HG02885 (cell line): ENCODE results near the gene POLRMT.
"Not testable (repeated sequence)": the region's sequence is repeated elsewhere in the genome, so short reads cannot be mapped to it uniquely, and the experiment has no call there.

Experiments used
- ATAC-seq: cut with Tn5 transposase; IDR thresholded peaks from one replicate; pipeline ENCODE4 v1.9.1; 2021; ENCODE audit warnings: mild to moderate bottlenecking; ENCODE audit not compliant: unreplicated experiment, poor library complexity

Gene POLRMT

DNA sequence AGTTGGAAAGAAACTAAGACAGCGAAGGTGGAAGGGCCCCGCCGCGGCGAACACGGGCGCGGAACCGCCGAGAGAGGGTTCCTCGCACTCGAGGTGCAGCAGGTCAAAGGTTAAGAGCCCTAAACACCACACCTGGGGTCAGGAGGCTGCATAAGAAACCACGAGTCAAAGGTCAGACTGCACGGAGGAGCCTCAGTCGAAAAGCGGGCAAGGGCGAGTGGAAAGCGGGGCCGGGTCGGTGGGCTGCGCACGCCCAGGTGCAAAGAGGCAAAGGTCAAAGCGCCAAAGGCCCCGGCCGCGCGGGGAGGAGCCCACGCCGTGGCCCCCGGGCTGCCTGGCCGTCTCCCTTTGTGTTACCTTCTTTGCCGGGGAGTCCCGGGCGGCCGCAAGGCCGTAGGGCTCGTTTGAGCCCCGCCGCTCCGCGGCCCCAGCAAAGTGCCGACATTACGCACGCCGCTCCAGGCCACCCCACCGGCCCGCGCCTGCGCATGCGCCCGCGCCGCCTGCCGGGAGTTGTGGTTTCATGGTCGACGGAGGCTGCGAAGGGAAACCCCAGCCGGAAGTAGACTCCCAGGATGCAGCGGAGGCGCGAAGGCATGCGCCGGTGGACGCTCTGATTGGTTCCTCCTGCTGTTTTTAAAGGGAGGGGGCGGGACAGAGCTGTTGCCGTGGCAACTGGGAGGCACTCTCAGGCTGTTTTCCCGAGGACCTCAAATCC lies at the start of gene POLRMT:
Gene POLRMT, minus strand, starts transcription at position 470 of the 718 bp plus-strand sequence. Its CDS starts 25 bp downstream, at position 445.
- ATAC-seq, result peak; percentile 92

DNA sequence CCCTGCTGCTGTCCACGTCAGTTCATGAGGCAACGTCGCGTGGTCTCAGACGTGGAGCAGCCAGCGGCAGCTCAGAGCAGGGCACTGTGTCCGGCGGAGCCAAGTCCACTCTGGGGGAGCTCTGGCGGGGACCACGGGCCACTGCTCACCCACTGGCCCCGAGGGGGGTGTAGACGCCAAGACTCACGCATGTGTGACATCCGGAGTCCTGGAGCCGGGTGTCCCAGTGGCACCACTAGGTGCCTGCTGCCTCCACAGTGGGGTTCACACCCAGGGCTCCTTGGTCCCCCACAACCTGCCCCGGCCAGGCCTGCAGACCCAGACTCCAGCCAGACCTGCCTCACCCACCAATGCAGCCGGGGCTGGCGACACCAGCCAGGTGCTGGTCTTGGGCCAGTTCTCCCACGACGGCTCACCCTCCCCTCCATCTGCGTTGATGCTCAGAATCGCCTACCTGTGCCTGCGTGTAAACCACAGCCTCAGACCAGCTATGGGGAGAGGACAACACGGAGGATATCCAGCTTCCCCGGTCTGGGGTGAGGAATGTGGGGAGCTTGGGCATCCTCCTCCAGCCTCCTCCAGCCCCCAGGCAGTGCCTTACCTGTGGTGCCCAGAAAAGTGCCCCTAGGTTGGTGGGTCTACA lies 49.5 kb upstream of the POLRMT start:
- no peak for ATAC-seq

DNA sequence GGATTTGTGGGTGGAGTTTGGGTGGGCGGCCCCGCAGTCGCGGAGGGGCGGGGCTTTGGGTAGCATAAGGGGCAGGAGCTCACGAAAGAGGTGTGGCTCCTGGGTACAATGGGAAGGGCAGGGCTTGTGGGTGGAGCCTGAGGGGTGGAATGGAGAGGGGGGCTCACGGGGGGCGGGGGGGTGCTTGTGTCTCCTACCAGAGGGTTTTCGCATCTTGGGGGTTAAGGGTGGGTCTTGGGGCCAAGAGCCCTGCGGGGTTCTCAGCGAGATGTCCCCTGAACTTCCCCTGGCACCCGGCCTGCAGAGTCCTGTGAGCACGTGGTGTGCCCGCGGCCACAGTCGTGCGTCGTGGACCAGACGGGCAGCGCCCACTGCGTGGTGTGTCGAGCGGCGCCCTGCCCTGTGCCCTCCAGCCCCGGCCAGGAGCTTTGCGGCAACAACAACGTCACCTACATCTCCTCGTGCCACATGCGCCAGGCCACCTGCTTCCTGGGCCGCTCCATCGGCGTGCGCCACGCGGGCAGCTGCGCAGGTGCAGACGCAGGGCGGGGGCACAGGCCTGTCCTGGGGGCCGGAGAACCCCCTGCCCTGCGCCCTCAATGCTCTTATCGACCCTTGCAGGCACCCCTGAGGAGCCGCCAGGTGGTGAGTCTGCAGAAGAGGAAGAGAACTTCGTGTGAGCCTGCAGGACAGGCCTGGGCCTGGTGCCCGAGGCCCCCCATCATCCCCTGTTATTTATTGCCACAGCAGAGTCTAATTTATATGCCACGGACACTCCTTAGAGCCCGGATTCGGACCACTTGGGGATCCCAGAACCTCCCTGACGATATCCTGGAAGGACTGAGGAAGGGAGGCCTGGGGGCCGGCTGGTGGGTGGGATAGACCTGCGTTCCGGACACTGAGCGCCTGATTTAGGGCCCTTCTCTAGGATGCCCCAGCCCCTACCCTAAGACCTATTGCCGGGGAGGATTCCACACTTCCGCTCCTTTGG lies 48.0 kb upstream of the POLRMT start:
- no peak for ATAC-seq

DNA sequence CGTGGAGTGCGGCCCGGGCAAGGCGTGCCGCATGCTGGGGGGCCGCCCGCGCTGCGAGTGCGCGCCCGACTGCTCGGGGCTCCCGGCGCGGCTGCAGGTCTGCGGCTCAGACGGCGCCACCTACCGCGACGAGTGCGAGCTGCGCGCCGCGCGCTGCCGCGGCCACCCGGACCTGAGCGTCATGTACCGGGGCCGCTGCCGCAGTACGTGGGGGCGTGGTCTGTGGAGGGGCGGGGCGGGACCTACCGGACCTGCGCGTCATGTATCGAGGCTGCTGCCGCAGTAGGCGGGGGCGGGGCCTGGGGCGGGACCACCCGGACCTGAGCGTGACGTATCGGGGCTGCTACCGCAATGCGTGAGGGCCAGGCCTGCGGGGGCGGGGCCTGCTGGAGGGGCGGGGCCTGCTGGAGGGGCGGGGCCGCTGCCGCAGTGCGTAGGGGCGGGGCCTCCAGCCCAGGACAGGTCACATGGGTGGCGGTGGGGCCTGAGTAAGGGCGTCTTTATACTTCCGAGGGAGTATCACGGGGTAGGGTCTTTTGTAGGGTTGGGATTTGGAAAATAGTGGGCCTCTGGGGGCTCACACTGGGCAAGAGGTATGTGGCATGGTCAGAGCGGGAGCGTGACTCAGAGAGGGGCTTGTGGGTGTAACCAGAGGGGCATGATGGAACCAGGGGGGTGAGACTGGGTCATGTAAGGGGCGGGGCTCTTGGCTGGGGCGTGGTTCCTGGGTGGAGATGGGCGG lies 47.1 kb upstream of the POLRMT start:
- peak; percentile 76 for ATAC-seq

DNA sequence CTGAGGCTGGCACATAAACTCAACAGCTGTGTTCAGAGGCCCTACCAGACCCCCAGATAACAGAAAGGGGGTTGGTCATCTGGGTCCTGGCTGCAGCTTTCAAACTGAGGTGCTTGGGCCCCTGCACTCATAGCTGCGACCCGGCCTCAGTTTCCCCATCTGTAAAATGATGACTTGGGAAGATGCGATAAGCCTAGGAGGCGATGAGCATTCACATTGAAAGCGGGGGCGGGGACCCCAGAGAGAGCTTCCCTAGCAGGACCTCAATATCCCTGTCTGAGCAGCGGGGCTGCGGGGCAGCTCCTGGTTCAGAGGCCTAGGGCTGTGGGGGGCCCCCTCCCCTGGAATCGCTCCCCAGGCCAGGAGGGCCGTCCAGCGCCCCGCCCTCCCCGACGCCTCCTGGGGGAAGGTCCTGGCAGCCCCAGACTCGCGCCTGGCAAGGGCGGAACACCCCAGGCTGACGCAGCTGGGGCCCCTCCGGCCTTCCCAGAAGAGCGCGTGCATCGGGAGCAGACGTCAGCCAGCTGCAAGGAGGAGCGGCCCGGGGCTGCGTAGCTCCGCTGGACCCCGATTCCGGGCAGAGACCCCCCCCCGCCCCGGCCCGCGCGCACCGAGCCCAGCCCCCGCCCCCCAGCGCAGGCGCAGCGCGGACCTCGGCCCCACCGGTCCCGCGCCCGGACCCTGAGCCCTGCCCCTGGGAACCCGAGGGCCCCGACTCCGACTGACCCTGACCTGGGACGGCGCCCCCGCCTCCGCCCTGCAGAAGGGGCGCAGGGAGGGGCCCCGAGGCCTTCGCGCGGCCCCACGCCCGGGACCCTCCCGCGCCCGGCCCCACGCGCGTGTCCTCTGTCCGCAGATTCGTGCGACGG lies 46.3 kb upstream of the POLRMT start:
- peak; percentile 10 for ATAC-seq

DNA sequence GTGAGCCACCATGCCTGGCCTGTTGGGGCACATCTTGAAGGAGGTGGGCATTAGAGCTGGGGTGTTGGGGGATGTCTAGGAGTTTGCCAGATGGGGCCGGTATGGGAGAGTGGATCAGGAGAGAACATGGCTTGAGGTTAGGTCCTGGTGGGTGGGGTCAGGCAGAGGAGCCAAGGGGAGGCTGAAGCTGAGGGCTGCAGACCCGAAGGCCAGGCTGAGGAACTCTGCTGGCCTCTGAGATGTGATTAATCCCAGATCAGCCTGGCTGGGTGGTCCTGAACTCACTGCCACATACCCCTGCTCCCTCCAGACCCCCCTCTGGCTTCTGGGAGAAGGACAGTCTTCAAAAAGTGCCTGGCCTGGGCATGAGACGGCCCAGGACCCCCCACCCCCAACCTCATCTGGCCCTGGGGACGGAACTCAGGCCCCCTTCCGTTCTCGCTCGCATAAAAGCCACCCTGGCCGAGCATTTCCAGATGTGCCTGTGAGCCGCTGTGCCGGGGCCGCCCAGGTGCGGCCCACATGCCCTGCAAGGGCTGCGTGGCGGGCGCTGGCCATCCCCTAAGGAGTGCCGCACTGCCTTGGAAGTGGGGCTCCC lies 45.6 kb upstream of the POLRMT start:
- no peak for ATAC-seq

DNA sequence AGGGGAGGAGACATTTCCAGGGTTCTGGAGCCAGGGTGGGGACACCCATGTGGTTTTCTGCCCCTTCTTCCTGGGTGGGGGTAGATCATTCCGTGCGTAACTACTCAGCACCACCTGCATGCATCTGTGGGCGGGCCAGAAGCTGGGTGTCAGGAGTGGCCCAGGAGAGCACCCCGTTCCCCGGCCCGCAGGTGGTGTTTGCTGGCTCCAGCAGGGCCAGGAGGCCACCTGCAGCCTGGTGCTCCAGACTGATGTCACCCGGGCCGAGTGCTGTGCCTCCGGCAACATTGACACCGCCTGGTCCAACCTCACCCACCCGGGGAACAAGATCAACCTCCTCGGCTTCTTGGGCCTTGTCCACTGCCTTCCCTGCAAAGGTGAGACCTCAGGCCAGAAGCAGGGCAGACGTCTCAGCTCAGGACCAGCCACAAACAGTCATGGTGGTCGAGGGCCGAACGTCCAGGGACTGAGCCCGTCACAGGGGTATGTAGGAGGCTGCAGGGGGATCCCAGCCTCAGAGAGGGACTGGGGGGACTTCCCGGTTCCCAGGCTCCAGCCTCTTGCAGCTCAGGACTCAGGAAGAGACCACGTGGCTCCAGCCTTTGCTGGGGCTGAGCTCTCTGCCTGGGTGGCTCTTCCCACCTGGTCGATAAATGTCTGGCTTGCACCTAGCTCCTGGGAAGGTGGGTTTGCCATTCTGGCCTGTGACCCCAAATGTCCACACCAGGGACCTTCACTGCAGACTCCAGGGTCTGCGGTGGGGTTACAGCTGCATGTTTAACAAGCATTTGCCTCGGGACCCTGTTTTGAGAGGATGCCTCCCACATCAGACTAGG lies 44.5 kb upstream of the POLRMT start:
- no peak for ATAC-seq

DNA sequence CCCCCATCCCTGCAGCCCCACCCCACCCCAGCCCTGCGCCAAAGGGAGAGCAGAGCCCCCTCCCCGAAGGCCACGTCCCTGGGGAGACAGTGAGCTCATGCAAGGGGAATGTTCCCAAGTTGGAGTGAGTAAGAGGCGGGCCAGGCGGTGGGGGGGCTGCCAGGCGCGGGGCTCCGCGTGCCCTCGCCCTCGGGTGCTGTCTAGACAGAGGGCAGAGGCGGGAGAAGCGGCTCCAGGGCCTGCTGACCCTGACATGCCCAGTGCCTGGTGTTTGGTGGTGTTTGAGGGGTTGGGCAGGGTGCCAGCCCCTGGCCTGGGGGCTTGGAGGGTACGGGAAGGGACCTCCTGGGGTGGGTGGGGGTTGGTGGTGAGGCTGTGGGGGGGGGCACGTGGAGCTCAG lies 43.9 kb upstream of the POLRMT start:
- no peak for ATAC-seq

DNA sequence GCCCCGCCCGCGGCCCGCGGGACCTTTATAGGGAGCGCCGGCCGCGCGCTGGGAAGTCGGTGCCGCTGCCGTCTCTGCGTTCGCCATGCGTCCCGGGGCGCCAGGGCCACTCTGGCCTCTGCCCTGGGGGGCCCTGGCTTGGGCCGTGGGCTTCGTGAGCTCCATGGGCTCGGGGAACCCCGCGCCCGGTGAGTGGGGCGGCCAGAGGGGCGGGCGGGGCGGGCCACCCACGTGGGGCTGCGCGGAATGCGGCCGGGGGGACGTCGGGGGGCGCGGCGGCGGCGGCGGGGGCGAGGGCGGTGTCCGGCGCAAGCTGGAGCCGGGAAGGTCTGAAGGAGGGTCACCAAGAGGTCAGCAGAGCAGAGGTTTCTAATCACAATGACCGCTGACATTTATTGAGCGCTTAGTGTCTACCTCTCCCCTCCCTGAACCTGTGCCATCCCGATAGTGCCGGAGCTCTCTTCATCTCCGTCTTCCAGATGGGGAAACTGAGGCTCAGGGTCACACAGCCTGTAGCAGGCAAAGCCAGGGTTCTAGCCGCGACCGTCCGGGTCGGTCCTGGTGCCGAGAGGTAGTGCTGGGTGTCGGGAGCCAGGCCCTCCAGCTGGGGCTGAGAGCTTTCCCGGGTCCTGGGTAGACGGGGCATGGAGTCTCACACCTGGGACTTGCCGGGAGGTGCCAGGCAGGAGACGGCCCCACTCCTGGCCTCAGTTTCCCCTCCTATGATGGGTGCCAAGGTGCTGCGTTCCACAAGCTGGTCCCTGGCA lies 43.2 kb upstream of the POLRMT start, which contains the start of gene FSTL3:
Gene FSTL3, plus strand, starts transcription at position 54 of the 767 bp plus-strand sequence. Its CDS starts 32 bp downstream, at position 86.
- no peak for ATAC-seq

DNA sequence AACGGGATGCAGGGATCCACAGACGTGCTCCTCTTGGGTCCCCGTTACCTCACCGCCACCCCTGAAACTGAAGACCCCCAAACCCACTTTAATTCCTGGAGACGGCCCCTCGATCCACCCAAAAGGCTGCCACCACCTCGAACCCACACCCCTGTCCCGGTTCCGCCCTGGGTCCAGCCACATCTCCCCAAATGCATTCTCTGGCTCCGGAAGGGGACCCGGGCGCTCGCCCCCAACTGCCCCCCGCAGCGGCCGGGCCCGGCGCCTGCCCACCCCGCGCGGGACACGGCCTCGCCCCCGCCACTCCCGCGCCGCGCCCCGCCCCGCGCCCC lies 42.6 kb upstream of the POLRMT start:
- ATAC-seq, result no peak

DNA sequence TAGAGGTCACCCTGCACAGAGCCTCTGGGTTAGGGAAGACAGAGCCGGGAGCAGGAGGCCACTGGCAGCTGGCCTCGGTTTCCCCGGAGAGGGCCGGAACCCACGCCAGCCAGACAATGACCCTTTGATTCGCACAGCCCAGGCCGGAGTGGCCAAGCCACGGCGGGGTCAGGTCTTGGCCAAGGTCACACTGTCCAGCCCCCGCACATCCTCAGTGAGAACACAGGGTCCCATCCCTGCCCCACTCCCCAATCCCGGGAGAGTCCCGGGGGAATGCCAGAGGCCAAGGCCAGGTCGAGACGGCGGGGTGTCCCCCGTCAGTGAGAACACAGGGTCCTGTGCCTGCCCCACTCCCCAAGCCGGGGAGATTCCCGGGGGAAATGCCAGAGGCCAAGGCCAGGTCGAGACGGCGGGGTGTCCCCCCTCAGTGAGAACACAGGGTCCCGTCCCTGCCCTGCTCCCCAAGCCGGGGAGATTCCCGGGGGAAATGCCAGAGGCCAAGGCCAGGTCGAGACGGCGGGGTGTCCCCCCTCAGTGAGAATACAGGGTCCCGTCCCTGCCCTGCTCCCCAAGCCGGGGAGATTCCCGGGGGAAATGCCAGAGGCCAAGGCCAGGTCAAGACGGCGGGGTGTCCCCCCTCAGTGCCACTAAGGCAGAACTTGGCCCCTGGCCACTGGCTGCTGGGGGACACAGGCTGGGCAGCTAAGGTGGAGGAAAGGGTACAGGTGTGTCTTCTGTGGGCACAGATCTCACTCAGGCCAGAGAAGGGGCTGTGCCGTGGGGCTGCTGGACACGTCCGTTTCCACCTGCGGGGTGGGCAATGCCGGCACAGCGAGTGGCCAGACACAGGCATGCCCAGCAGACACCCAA lies 41.2 kb upstream of the POLRMT start:
- no peak for ATAC-seq

DNA sequence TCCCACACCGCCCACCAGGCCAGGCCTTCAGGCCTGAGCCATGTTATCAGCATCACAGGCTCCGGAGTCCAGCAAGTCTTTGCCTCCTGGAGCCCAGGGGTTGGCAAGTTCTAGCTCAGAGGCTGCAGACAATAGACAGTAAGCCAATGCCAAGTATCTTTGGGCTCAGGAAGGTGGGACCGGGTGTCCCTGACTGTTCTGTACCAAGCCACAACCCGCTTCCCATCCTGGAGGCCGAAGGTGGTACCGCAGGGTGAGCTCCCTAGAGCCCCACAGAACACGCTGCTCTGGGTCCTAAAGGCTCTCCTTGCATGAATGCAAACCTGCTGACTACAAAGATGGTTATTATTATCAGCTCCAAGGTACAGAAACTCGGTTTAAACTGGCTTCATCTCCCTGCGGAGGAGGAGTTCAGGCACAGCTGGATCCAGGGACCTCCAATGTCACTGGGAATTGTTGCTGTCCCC lies 37.3 kb upstream of the POLRMT start:
- ATAC-seq, result no peak

DNA sequence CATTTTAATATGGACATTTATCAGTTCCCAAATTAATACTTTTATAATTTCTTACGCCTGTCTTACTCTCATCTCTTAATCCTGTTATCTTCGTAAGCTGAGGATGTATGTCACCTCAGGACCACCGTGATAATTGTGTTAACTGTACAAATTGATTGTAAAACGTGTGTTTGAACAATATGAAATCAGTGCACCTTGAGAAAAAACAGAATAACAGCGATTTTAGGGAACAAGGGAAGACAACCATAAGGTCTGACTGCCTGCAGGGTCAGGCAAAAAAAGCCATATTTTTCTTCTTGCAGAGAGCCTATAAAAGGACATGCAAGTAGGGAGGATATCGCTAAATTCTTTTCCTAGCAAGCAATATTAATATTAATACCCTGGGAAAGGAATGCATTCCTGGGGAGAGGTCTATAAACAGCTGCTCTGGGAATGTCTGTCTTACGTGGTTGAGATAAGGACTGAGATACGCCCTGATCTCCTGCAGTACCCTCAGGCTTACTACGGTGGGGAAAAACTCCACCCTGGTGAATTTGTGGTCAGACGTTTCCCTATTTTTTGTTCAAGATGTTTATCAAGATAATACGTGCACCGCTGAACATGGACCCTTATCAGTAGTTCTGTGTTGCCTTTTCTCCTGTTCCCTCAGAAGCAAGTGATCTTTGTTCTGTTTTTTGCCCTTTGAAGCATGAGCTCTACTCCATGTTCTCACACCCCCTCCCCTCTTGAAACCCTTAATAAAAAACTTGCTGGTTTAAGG lies 35.5 kb upstream of the POLRMT start:
- ATAC-seq, result not testable (repeated sequence)

DNA sequence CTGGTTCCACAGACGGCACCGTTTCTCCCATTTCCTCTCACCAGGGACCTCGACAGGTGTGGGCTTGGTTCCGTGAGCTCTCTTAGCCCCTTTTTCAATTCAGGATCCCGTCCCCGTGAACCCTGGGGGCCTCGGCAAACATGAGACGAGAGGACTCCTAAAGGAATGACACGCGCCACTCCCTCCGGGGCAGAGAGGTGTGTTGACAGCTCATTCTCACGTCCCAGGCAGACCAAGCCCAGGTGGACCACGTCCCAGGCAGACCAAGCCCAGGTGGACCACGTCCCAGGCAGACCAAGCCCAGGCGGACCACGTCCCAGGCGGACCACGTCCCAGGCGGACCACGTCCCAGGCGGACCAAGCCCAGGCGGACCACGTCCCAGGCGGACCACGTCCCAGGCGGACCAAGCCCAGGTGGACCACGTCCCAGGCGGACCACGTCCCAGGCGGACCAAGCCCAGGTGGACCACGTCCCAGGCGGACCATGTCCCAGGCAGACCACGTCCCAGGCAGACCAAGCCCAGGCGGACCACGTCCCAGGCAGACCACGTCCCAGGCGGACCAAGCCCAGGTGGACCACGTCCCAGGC lies 33.7 kb upstream of the POLRMT start:
- ATAC-seq, result not testable (repeated sequence)

DNA sequence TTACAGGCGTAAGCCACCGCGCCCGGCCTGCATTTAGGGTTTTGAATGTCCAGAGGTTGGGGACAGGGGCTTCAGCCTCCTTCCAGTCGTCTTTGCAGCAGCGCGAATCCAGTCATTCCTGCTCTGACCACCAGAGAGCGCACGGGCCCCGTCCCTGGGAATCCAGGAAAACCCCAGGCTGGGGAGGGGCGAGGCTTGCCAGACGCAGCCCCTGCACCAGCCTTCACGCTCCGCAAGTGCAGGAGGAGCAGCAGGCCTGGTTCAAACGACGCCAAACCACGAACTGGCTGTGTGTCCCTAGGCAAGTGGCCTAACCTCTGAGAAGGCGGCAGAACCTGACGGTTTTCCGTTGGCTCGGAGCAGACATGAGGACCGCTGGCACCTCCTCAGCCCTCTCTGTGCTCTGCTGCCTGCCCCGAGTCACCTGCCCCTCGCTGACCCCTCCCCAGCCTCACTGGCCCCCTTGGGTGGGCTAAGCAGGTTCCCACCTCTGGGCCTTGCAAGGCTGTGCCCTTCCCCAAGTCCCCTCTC lies 31.6 kb upstream of the POLRMT start:
- ATAC-seq, result no peak
